MV-4-11 (cell line): ENCODE measurements around the gene AIMP1.

ENCODE experiments used
- DNase-seq: peaks from one replicate; lab custom pipeline; 2025; lab: John Stamatoyannopoulos, UW

Gene AIMP1

GRCh38 chr4:106315968-106316772 lies at the start of gene AIMP1, which contains the start of gene TBCK:
AIMP1 (plus strand) TSS chr4:106316550; CDS start chr4:106325010, 8,460 bp downstream.
TBCK (minus strand) TSS chr4:106316209; CDS start chr4:106308960, 7,249 bp downstream.
- DNase-seq = peak; percentile 88

- DNase-seq = no peak
Measured at GRCh38 chr4:106268786-106269185, 47.6 kb upstream of the AIMP1 start.

GRCh38 chr4:106269711-106270110 lies 46.6 kb upstream of the AIMP1 start:
- DNase-seq = no peak

- DNase-seq = no peak
Measured at GRCh38 chr4:106270736-106271135, 45.6 kb upstream of the AIMP1 start.

GRCh38 chr4:106273831-106274230 lies 42.5 kb upstream of the AIMP1 start:
- DNase-seq = no peak

GRCh38 chr4:106277140-106277675 lies 39.1 kb upstream of the AIMP1 start:
- no peak for DNase-seq

GRCh38 chr4:106284227-106284626 lies 32.1 kb upstream of the AIMP1 start:
- no peak for DNase-seq

GRCh38 chr4:106286611-106287010 lies 29.7 kb upstream of the AIMP1 start:
- DNase-seq = no peak

- peak; percentile 72 for DNase-seq
Measured at GRCh38 chr4:106287353-106287969, 28.9 kb upstream of the AIMP1 start.

- DNase-seq = no peak
Measured at GRCh38 chr4:106289737-106290136, 26.6 kb upstream of the AIMP1 start.

GRCh38 chr4:106291678-106292077 lies 24.7 kb upstream of the AIMP1 start:
- DNase-seq = no peak

- DNase-seq = no peak
Measured at GRCh38 chr4:106294062-106294461, 22.3 kb upstream of the AIMP1 start.

- DNase-seq = no peak
Measured at GRCh38 chr4:106297245-106298035, 18.9 kb upstream of the AIMP1 start.

- DNase-seq = no peak
Measured at GRCh38 chr4:106299977-106300376, 16.4 kb upstream of the AIMP1 start.

GRCh38 chr4:106301393-106302061 lies 14.8 kb upstream of the AIMP1 start:
- no peak for DNase-seq

GRCh38 chr4:106302062-106302438 lies 14.3 kb upstream of the AIMP1 start:
- no peak for DNase-seq

- DNase-seq = no peak
Measured at GRCh38 chr4:106303548-106304281, 12.6 kb upstream of the AIMP1 start.

GRCh38 chr4:106304632-106305031 lies 11.7 kb upstream of the AIMP1 start:
- DNase-seq = no peak

- no peak for DNase-seq
Measured at GRCh38 chr4:106305435-106306055, 10.8 kb upstream of the AIMP1 start.

GRCh38 chr4:106306561-106306960 lies 9.8 kb upstream of the AIMP1 start:
- no peak for DNase-seq

- no peak for DNase-seq
Measured at GRCh38 chr4:106312377-106312776, 4.0 kb upstream of the AIMP1 start.
